HepG2 (cell line): ENCODE measurements around the gene NATD1.

Experiments used
- ASH2L ChIP-seq: fragments of 300-600, 200-600 bp; sonication (generic); IDR thresholded peaks from 2 replicates; pipeline ENCODE4 v1.7.0; 2017; ENCODE audit warnings: low read depth, mild to moderate bottlenecking, moderate library complexity, mixed read lengths, low read length; ENCODE audit not compliant: insufficient read length
- CBFB ChIP-seq: sonication (generic); formaldehyde crosslinking; IDR thresholded peaks from 2 replicates; pipeline ENCODE4 v1.4.0; 2020; ENCODE audit warnings: missing genetic modification reagents
- DPF2 ChIP-seq: sonication (generic); formaldehyde crosslinking; IDR thresholded peaks from 2 replicates; pipeline ENCODE4 v1.4.0; 2020; ENCODE audit warnings: mild to moderate bottlenecking, low read depth, missing genetic modification reagents, borderline replicate concordance
- HHEX ChIP-seq: IDR thresholded peaks from 2 replicates; pipeline ENCODE4 v1.6.1; 2016; ENCODE audit warnings: control low read depth
- KDM5A ChIP-seq: fragments of 200-600 bp; sonication (generic); IDR thresholded peaks from 2 replicates; pipeline ENCODE4 v1.7.0; 2018; ENCODE audit warnings: antibody characterized with exemption, mild to moderate bottlenecking, low read length, borderline replicate concordance
- KLF16 ChIP-seq, 2 experiments: sonication (generic) in 1 of 2; formaldehyde crosslinking in 1 of 2; IDR thresholded peaks; 2 replicates each; pipeline versions ENCODE4 v1.6.1 to v1.8.0; 2016 to 2023; ENCODE audit warnings: missing genetic modification reagents in 2 of 2, missing compliant biosample characterization in 1 of 2
- PHF20 ChIP-seq: sonication (generic); formaldehyde crosslinking; IDR thresholded peaks from 2 replicates; pipeline ENCODE4 v1.5.0; 2020; ENCODE audit warnings: mild to moderate bottlenecking, missing genetic modification reagents
- POLR2A ChIP-seq, 2 experiments: IDR thresholded peaks; 2 replicates each; pipeline ENCODE4 v1.6.1; 2011; ENCODE audit warnings: low read depth in 2 of 2, low read length in 2 of 2, mild to moderate bottlenecking in 1 of 2, moderate library complexity in 1 of 2; ENCODE audit not compliant: insufficient read depth in 1 of 2
- ZUFSP ChIP-seq: sonication (generic); formaldehyde crosslinking; IDR thresholded peaks from 2 replicates; pipeline ENCODE4 v1.9.0; 2021; ENCODE audit warnings: missing genetic modification reagents, mild to moderate bottlenecking, borderline replicate concordance
- TF ChIP-seq, protein P1 (sequence below): sonication (generic); formaldehyde crosslinking; IDR thresholded peaks from 2 replicates; pipeline ENCODE4 v1.5.0; 2020; ENCODE audit warnings: mild to moderate bottlenecking, missing genetic modification reagents, moderate library complexity
- TF ChIP-seq, protein P2 (sequence below), 2 experiments: IDR thresholded peaks; 2 replicates each; pipeline ENCODE4 v1.6.1; 2011 to 2012; ENCODE audit warnings: low read length in 2 of 2, borderline replicate concordance in 1 of 2, low read depth in 1 of 2, mild to moderate bottlenecking in 1 of 2, moderate library complexity in 1 of 2

GRCh38 chr17:21279198-21279535 is 26.0 kb upstream of the NATD1 start:
- TF ChIP-seq PHF20 (CRISPR knock-in tag) = no peak
- TF ChIP-seq CBFB (CRISPR knock-in tag) = no peak
- TF ChIP-seq KLF16 (CRISPR knock-in tag; IDR thresholded peaks at IDR 0.05) = no peak
- no peak for TF ChIP-seq HHEX (CRISPR knock-in tag)
- TF ChIP-seq, protein P1, sequence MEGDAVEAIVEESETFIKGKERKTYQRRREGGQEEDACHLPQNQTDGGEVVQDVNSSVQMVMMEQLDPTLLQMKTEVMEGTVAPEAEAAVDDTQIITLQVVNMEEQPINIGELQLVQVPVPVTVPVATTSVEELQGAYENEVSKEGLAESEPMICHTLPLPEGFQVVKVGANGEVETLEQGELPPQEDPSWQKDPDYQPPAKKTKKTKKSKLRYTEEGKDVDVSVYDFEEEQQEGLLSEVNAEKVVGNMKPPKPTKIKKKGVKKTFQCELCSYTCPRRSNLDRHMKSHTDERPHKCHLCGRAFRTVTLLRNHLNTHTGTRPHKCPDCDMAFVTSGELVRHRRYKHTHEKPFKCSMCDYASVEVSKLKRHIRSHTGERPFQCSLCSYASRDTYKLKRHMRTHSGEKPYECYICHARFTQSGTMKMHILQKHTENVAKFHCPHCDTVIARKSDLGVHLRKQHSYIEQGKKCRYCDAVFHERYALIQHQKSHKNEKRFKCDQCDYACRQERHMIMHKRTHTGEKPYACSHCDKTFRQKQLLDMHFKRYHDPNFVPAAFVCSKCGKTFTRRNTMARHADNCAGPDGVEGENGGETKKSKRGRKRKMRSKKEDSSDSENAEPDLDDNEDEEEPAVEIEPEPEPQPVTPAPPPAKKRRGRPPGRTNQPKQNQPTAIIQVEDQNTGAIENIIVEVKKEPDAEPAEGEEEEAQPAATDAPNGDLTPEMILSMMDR (CRISPR knock-in tag) = no peak
- no peak for TF ChIP-seq POLR2A (IDR thresholded peaks at IDR 0.05; ENCODE audit: insufficient read depth in 1 of 2, low read depth in 2 of 2, low read length in 2 of 2)
- TF ChIP-seq ZUFSP (CRISPR knock-in tag) = no peak
- TF ChIP-seq, protein P2, sequence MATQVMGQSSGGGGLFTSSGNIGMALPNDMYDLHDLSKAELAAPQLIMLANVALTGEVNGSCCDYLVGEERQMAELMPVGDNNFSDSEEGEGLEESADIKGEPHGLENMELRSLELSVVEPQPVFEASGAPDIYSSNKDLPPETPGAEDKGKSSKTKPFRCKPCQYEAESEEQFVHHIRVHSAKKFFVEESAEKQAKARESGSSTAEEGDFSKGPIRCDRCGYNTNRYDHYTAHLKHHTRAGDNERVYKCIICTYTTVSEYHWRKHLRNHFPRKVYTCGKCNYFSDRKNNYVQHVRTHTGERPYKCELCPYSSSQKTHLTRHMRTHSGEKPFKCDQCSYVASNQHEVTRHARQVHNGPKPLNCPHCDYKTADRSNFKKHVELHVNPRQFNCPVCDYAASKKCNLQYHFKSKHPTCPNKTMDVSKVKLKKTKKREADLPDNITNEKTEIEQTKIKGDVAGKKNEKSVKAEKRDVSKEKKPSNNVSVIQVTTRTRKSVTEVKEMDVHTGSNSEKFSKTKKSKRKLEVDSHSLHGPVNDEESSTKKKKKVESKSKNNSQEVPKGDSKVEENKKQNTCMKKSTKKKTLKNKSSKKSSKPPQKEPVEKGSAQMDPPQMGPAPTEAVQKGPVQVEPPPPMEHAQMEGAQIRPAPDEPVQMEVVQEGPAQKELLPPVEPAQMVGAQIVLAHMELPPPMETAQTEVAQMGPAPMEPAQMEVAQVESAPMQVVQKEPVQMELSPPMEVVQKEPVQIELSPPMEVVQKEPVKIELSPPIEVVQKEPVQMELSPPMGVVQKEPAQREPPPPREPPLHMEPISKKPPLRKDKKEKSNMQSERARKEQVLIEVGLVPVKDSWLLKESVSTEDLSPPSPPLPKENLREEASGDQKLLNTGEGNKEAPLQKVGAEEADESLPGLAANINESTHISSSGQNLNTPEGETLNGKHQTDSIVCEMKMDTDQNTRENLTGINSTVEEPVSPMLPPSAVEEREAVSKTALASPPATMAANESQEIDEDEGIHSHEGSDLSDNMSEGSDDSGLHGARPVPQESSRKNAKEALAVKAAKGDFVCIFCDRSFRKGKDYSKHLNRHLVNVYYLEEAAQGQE (IDR thresholded peaks at IDR 0.05; ENCODE audit: borderline replicate concordance in 1 of 2, low read depth in 1 of 2, low read length in 2 of 2) = no peak
- TF ChIP-seq ASH2L = no peak
- no peak for TF ChIP-seq DPF2
- TF ChIP-seq KDM5A = no peak
